Neutrophil (primary cell): ENCODE data around the gene LTBP1.

Experiments used
- H3K27ac ChIP-seq: fragments of 200-600 bp; sonication (generic); 2 replicates; pipeline ENCODE4 v1.5.1; 2016; ENCODE audit warnings: mild to moderate bottlenecking, moderate library complexity
- H3K27me3 ChIP-seq: fragments of 200-600 bp; sonication (generic); 2 replicates; pipeline ENCODE4 v1.6.0; 2016; ENCODE audit warnings: mild to moderate bottlenecking
- H3K36me3 ChIP-seq: fragments of 200-600 bp; sonication (generic); 2 replicates; pipeline ENCODE4 v1.5.1; 2017
- H3K4me1 ChIP-seq, 2 experiments: fragments of 200-600 bp in 1 of 2; sonication (generic) in 1 of 2; 1 replicate in 1 of 2; 2 replicates in 1 of 2; pipeline versions ENCODE4 v1.5.1 to v1.6.1; 2013 to 2016; ENCODE audit warnings: low read depth in 1 of 2, low read length in 1 of 2, mild to moderate bottlenecking in 1 of 2, moderate library complexity in 1 of 2; ENCODE audit not compliant: control insufficient read depth in 1 of 2, insufficient read depth in 1 of 2
- H3K4me3 ChIP-seq, 2 experiments: fragments of 200-600 bp in 1 of 2; sonication (generic) in 1 of 2; 1 replicate in 1 of 2; 2 replicates in 1 of 2; pipeline ENCODE4 v1.5.1; 2013 to 2016; ENCODE audit warnings: low read depth in 1 of 2, low read length in 1 of 2, mild to moderate bottlenecking in 1 of 2, moderate library complexity in 1 of 2
- H3K9me3 ChIP-seq: fragments of 200-600 bp; sonication (generic); 2 replicates; pipeline ENCODE4 v1.5.1; 2016
- CTCF ChIP-seq: fragments of 200-600 bp; sonication (generic); IDR thresholded peaks from 2 replicates; pipeline ENCODE4 v1.5.1; 2016; ENCODE audit warnings: antibody characterized with exemption

LTBP1 gene

GRCh38 chr2:32986480-32986879 is 39.7 kb downstream of the LTBP1 start:
- Histone ChIP-seq H3K4me1 (no peaks in the 10 kb centered on the region), H3K4me3 (no peak overlapping the region), H3K9me3 (no peaks in the 10 kb centered on the region), H3K36me3 (no peaks in the 10 kb centered on the region), H3K27me3 (no peaks in the 10 kb centered on the region), H3K27ac (no peak overlapping the region)
- TF ChIP-seq CTCF, result no peak

- Histone ChIP-seq H3K9me3 (no peaks in the 10 kb centered on the region), H3K36me3 (no peaks in the 10 kb centered on the region), H3K27me3 (no peaks in the 10 kb centered on the region), H3K4me3 (no peak overlapping the region), H3K27ac (no peak overlapping the region), H3K4me1 (no peaks in the 10 kb centered on the region)
- no peak for TF ChIP-seq CTCF
Measured at GRCh38 chr2:32988525-32988924, 41.8 kb downstream of the LTBP1 start.

GRCh38 chr2:32990556-32990955 is 43.8 kb downstream of the LTBP1 start:
- H3K27ac ChIP-seq, result no peak overlapping the region
- TF ChIP-seq CTCF, result no peak
- H3K27me3 ChIP-seq, result no peaks in the 10 kb centered on the region
- no peak overlapping the region for H3K4me3 ChIP-seq
- no peaks in the 10 kb centered on the region for H3K36me3 ChIP-seq
- H3K4me1 ChIP-seq, result no peaks in the 10 kb centered on the region
- H3K9me3 ChIP-seq, result no peaks in the 10 kb centered on the region

- Histone ChIP-seq H3K36me3 (no peaks in the 10 kb centered on the region), H3K4me1 (no peaks in the 10 kb centered on the region), H3K4me3 (no peak overlapping the region), H3K27me3 (no peaks in the 10 kb centered on the region), H3K27ac (no peak overlapping the region), H3K9me3 (no peaks in the 10 kb centered on the region)
- no peak for TF ChIP-seq CTCF
Measured at GRCh38 chr2:32991091-32991845, 44.5 kb downstream of the LTBP1 start.

GRCh38 chr2:32993005-32993539 is 46.3 kb downstream of the LTBP1 start:
- no peaks in the 10 kb centered on the region for H3K36me3 ChIP-seq
- no peaks in the 10 kb centered on the region for H3K27me3 ChIP-seq
- no peaks in the 10 kb centered on the region for H3K4me1 ChIP-seq
- no peak overlapping the region for H3K4me3 ChIP-seq
- H3K27ac ChIP-seq, result no peak overlapping the region
- TF ChIP-seq CTCF, result no peak
- H3K9me3 ChIP-seq, result no peaks in the 10 kb centered on the region
